A673 (cell line): Measurements from ENCODE around the gene VEGFB.

Experiments used
- CTCF ChIP-seq: fragments of 300-800, 200-600 bp; sonication (generic); conservative IDR thresholded peaks from 2 replicates; pipeline ENCODE4 v1.5.1; 2017; ENCODE audit warnings: low read depth, mild to moderate bottlenecking, antibody characterized with exemption, low read length, moderate library complexity, mixed read lengths
- EZH2 ChIP-seq: fragments of 200-600 bp; sonication (generic); IDR thresholded peaks from 2 replicates; pipeline ENCODE4 v1.6.1; 2017; ENCODE audit warnings: borderline replicate concordance, low read depth, mild to moderate bottlenecking, mixed read lengths, antibody characterized with exemption, low read length; ENCODE audit not compliant: poor library complexity, severe bottlenecking

- TF ChIP-seq CTCF = no peak
- TF ChIP-seq EZH2 = no peak
These were observed 47.8 kb downstream of the VEGFB start for GRCh38 chr11:64281957-64282770.
